HEK293T (cell line): Measurements from ENCODE around the gene PAF1.

ENCODE experiments used
- ARNT ChIP-seq: fragments of 450-650 bp; IDR thresholded peaks from 2 replicates; pipeline ENCODE4 v1.6.1; 2017; ENCODE audit warnings: mild to moderate bottlenecking
- BHLHE40 ChIP-seq: fragments of 450-650 bp; IDR thresholded peaks from 2 replicates; pipeline ENCODE4 v1.6.1; 2016; ENCODE audit warnings: mild to moderate bottlenecking, moderate library complexity, borderline replicate concordance
- CTBP1 ChIP-seq: fragments of 450-650 bp; IDR thresholded peaks from 2 replicates; pipeline ENCODE4 v1.6.1; 2016; ENCODE audit warnings: borderline replicate concordance
- ELF4 ChIP-seq: fragments of 450-650 bp; IDR thresholded peaks from 2 replicates; pipeline ENCODE4 v1.6.1; 2017; ENCODE audit warnings: antibody characterized with exemption
- FOXA1 ChIP-seq: fragments of 450-650 bp; IDR thresholded peaks from 2 replicates; pipeline ENCODE4 v1.6.1; 2016; ENCODE audit warnings: mild to moderate bottlenecking
- FOXK2 ChIP-seq: fragments of 450-650 bp; IDR thresholded peaks from 2 replicates; pipeline ENCODE4 v1.6.1; 2016; ENCODE audit warnings: mild to moderate bottlenecking
- FOXM1 ChIP-seq: fragments of 450-650 bp; IDR thresholded peaks from 2 replicates; pipeline ENCODE4 v1.6.1; 2017; ENCODE audit warnings: mild to moderate bottlenecking, borderline replicate concordance
- L3MBTL2 ChIP-seq: fragments of 450-650 bp; conservative IDR thresholded peaks from 2 replicates; pipeline ENCODE4 v1.6.1; 2016; ENCODE audit warnings: mild to moderate bottlenecking
- NFRKB ChIP-seq: fragments of 450-650 bp; IDR thresholded peaks from 2 replicates; pipeline ENCODE4 v1.6.1; 2016; ENCODE audit warnings: mild to moderate bottlenecking, moderate library complexity
- PKNOX1 ChIP-seq: fragments of 450-650 bp; IDR thresholded peaks from 2 replicates; pipeline ENCODE4 v1.6.1; 2016
- SP1 ChIP-seq: fragments of 450-650 bp; IDR thresholded peaks from 2 replicates; pipeline ENCODE4 v1.6.1; 2017
- SUZ12 ChIP-seq: fragments of 450-650 bp; IDR thresholded peaks from 2 replicates; pipeline ENCODE4 v1.6.1; 2016; ENCODE audit warnings: mild to moderate bottlenecking
- ZNF384 ChIP-seq: fragments of 450-650 bp; IDR thresholded peaks from 2 replicates; pipeline ENCODE4 v1.6.1; 2016

- no peak for TF ChIP-seq SP1
- no peak for TF ChIP-seq FOXK2
- TF ChIP-seq NFRKB, result no peak
- no peak for TF ChIP-seq ARNT
- no peak for TF ChIP-seq SUZ12
- no peak for TF ChIP-seq FOXA1
- no peak for TF ChIP-seq FOXM1
- TF ChIP-seq ELF4, result peak; percentile 36; the same call in 1 of the 2 replicates
- no peak for TF ChIP-seq PKNOX1
- TF ChIP-seq L3MBTL2, result peak; percentile 90
- TF ChIP-seq BHLHE40, result no peak
- no peak for TF ChIP-seq ZNF384
- TF ChIP-seq CTBP1, result no peak
Measured at GRCh38 chr19:39402346-39403300, 11.7 kb upstream of the PAF1 start.
